Measurements from ENCODE around the gene SAMD4A. TPM values are rescaled to one million over a fixed set of nuclear protein-coding genes. Genes with fewer than 3 reads are reported as not detected.
A peak's percentile ranks its signal among the peaks of the same experiment; 100 is the strongest.

Gene SAMD4A
- total and polyA plus RNA-seq, 2 donors (not counting 1 experiment from before 2014, with no cell fraction given): 9.3 to 39.8 TPM

GRCh38 chr14:54533100-54533499, 33.8 kb upstream of the SAMD4A start:
- no peak overlapping the region for H3K4me3 ChIP-seq (replicated peaks in 1 of 4; ENCODE audit: control extremely low read depth in 1 of 4, insufficient read depth in 1 of 4, low read depth in 3 of 4, low read length in 4 of 4)
- no peak overlapping the region for H3K27ac ChIP-seq (ENCODE audit: insufficient read depth, low read length)
- H3K9me3 ChIP-seq (ENCODE audit: control insufficient read depth, insufficient read depth, low read depth, low read length): no peaks in the 10 kb centered on the region
- no peaks in the 10 kb centered on the region for H3K27me3 ChIP-seq (ENCODE audit: control insufficient read depth, insufficient read depth, low read length)
- H3K79me2 ChIP-seq (ENCODE audit: control insufficient read depth, insufficient read depth, low read length): no peaks in the 10 kb centered on the region
- no peaks in the 10 kb centered on the region for H3K4me1 ChIP-seq (ENCODE audit: control insufficient read depth, extremely low read depth, insufficient read depth, low read length)
- H3K36me3 ChIP-seq (ENCODE audit: control insufficient read depth, insufficient read depth, low read length): peaks cover 1% of the 10 kb centered on the region
- H3K9ac ChIP-seq (ENCODE audit: insufficient read depth, low read length): no peak overlapping the region
- no peak for DNase-seq (ENCODE audit: low read depth in 2 of 2)
- no peaks in the 10 kb centered on the region for H4K20me1 ChIP-seq (ENCODE audit: control insufficient read depth, extremely low read depth, insufficient read depth, low read length)
- TF ChIP-seq EZH2 (IDR thresholded peaks at IDR 0.05; ENCODE audit: low read length, missing control alignments) (no peak), CTCF (conservative IDR thresholded peaks at IDR 0.05 in 1 of 2, IDR thresholded peaks at IDR 0.05 in 1 of 2; ENCODE audit: low read depth in 1 of 2, low read length in 2 of 2) (no peak)
- no peak overlapping the region for H3K4me2 ChIP-seq (ENCODE audit: extremely low read depth, insufficient read depth, low read length)
- H2AFZ ChIP-seq (ENCODE audit: low read length): no peak overlapping the region

GRCh38 chr14:54535126-54535525, 31.8 kb upstream of the SAMD4A start:
- no peaks in the 10 kb centered on the region for H3K27me3 ChIP-seq (ENCODE audit: control insufficient read depth, insufficient read depth, low read length)
- no peak overlapping the region for H3K27ac ChIP-seq (ENCODE audit: insufficient read depth, low read length)
- no peak overlapping the region for H3K9ac ChIP-seq (ENCODE audit: insufficient read depth, low read length)
- no peak overlapping the region for H3K4me2 ChIP-seq (ENCODE audit: extremely low read depth, insufficient read depth, low read length)
- DNase-seq (ENCODE audit: low read depth in 2 of 2): peak; percentile 8 to 10
- no peaks in the 10 kb centered on the region for H4K20me1 ChIP-seq (ENCODE audit: control insufficient read depth, extremely low read depth, insufficient read depth, low read length)
- no peaks in the 10 kb centered on the region for H3K79me2 ChIP-seq (ENCODE audit: control insufficient read depth, insufficient read depth, low read length)
- no peak for TF ChIP-seq EZH2 (IDR thresholded peaks at IDR 0.05; ENCODE audit: low read length, missing control alignments)
- TF ChIP-seq CTCF (conservative IDR thresholded peaks at IDR 0.05 in 1 of 2, IDR thresholded peaks at IDR 0.05 in 1 of 2; ENCODE audit: low read depth in 1 of 2, low read length in 2 of 2): no peak
- no peak overlapping the region for H3K4me3 ChIP-seq (replicated peaks in 1 of 4; ENCODE audit: control extremely low read depth in 1 of 4, insufficient read depth in 1 of 4, low read depth in 3 of 4, low read length in 4 of 4)
- peaks cover 1% of the 10 kb centered on the region for H3K36me3 ChIP-seq (ENCODE audit: control insufficient read depth, insufficient read depth, low read length)
- no peaks in the 10 kb centered on the region for H3K4me1 ChIP-seq (ENCODE audit: control insufficient read depth, extremely low read depth, insufficient read depth, low read length)
- no peaks in the 10 kb centered on the region for H3K9me3 ChIP-seq (ENCODE audit: control insufficient read depth, insufficient read depth, low read depth, low read length)
- H2AFZ ChIP-seq (ENCODE audit: low read length): no peak overlapping the region

GRCh38 chr14:54535646-54536045, 31.3 kb upstream of the SAMD4A start:
- Histone ChIP-seq H3K4me2 (ENCODE audit: extremely low read depth, insufficient read depth, low read length) (no peak overlapping the region), H3K9ac (ENCODE audit: insufficient read depth, low read length) (no peak overlapping the region), H4K20me1 (ENCODE audit: control insufficient read depth, extremely low read depth, insufficient read depth, low read length) (no peaks in the 10 kb centered on the region), H3K27me3 (ENCODE audit: control insufficient read depth, insufficient read depth, low read length) (no peaks in the 10 kb centered on the region), H2AFZ (ENCODE audit: low read length) (no peak overlapping the region), H3K27ac (ENCODE audit: insufficient read depth, low read length) (no peak overlapping the region), H3K9me3 (ENCODE audit: control insufficient read depth, insufficient read depth, low read depth, low read length) (no peaks in the 10 kb centered on the region), H3K79me2 (ENCODE audit: control insufficient read depth, insufficient read depth, low read length) (no peaks in the 10 kb centered on the region), H3K4me3 (replicated peaks in 1 of 4; ENCODE audit: control extremely low read depth in 1 of 4, insufficient read depth in 1 of 4, low read depth in 3 of 4, low read length in 4 of 4) (no peak overlapping the region), H3K4me1 (ENCODE audit: control insufficient read depth, extremely low read depth, insufficient read depth, low read length) (no peaks in the 10 kb centered on the region), H3K36me3 (ENCODE audit: control insufficient read depth, insufficient read depth, low read length) (peaks cover 1% of the 10 kb centered on the region)
- no peak for DNase-seq (ENCODE audit: low read depth in 2 of 2)
- TF ChIP-seq CTCF (conservative IDR thresholded peaks at IDR 0.05 in 1 of 2, IDR thresholded peaks at IDR 0.05 in 1 of 2; ENCODE audit: low read depth in 1 of 2, low read length in 2 of 2) (no peak), EZH2 (IDR thresholded peaks at IDR 0.05; ENCODE audit: low read length, missing control alignments) (no peak)

All from fibroblast of lung (primary cell).